Karpas-422 (cell line): ENCODE results near the gene BICC1. TPM values are rescaled to one million over a fixed set of nuclear protein-coding genes. Genes with fewer than 3 reads are reported as not detected.

Source experiments
- DNase-seq: peaks from one replicate; pipeline ENCODE4 v3.0.0-alpha.2; 2015
- H2AFZ ChIP-seq: fragments of 200-600 bp; sonication (generic); 2 replicates; pipeline ENCODE4 v1.6.1; 2014; ENCODE audit warnings: antibody characterized with exemption, low read length, mixed read lengths
- H3K27ac ChIP-seq: fragments of 200-600 bp; sonication (generic); 2 replicates; pipeline ENCODE4 v1.5.1; 2014; ENCODE audit warnings: mild to moderate bottlenecking, low read length, moderate library complexity
- H3K27me3 ChIP-seq: fragments of 200-600 bp; sonication (generic); 2 replicates; pipeline ENCODE4 v1.6.1; 2014; ENCODE audit warnings: low read length, mixed read lengths
- H3K36me3 ChIP-seq: fragments of 200-600 bp; sonication (generic); 2 replicates; pipeline ENCODE4 v1.6.1; 2014; ENCODE audit warnings: low read length, mixed read lengths; ENCODE audit not compliant: insufficient read depth
- H3K4me1 ChIP-seq: fragments of 200-600 bp; sonication (generic); 2 replicates; pipeline ENCODE4 v1.6.1; 2014; ENCODE audit warnings: mild to moderate bottlenecking, low read length, mixed read lengths
- H3K4me2 ChIP-seq: fragments of 200-600 bp; sonication (generic); 2 replicates; pipeline ENCODE4 v1.6.1; 2014; ENCODE audit warnings: low read length, low read depth, mild to moderate bottlenecking; ENCODE audit not compliant: poor library complexity, severe bottlenecking
- H3K4me3 ChIP-seq: fragments of 200-600 bp; sonication (generic); 2 replicates; pipeline ENCODE4 v1.5.1; 2014; ENCODE audit warnings: mild to moderate bottlenecking, antibody characterized with exemption, low read length, mixed read lengths
- H3K79me2 ChIP-seq: fragments of 200-600 bp; sonication (generic); 2 replicates; pipeline ENCODE4 v1.6.1; 2014; ENCODE audit warnings: mild to moderate bottlenecking, low read length, mixed read lengths
- H3K9ac ChIP-seq: fragments of 200-600 bp; sonication (generic); 2 replicates; pipeline ENCODE4 v1.6.0; 2014; ENCODE audit warnings: low read length
- H3K9me2 ChIP-seq: fragments of 200-600 bp; sonication (generic), shearing (Covaris generic); replicated peaks from 2 replicates; pipeline ENCODE4 v1.6.0; 2014; ENCODE audit warnings: mild to moderate bottlenecking, low read length, moderate library complexity; ENCODE audit not compliant: insufficient read depth
- H3K9me3 ChIP-seq: fragments of 300-700, 200-600 bp; sonication (generic); 2 replicates; pipeline ENCODE4 v1.6.1; 2014; ENCODE audit warnings: low read length, mixed read lengths
- H4K20me1 ChIP-seq: fragments of 200-600 bp; sonication (generic); 2 replicates; pipeline ENCODE4 v1.6.1; 2014; ENCODE audit warnings: mild to moderate bottlenecking, antibody characterized with exemption, low read length, low read depth; ENCODE audit not compliant: insufficient read depth
- total RNA-seq: library from RNA; depleted of rRNA; stranded (reverse); fragments of >200 nt; shearing (Covaris generic); gene quantifications from 2 replicates; pipeline ENCODE4 v1.2.3, GENCODE V29; 2014; ENCODE audit warnings: low replicate concordance; rRNA removed

The BICC1 gene
- total RNA-seq, 1 experiment from 2014 or later, result not detected

DNA sequence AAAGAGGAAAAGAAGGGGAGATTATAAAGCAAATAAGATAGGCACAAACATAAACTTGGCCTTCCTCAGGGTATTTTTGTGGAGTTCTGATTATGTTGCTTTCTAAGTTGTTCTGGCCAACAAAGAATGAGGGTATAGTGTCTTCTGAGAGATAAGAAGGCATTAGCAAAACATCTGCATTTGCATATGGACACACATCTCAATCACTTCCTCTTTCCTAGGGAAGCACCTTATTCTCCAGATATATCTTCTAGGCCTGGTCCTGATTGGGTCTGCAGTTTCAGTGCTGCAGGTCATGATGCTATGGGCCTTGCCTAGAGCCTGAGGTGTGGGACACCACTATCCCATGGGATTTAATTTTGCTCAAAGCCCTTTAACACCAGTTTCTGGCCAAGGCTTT is 355.0 kb downstream of the BICC1 start:
- H3K9ac ChIP-seq, result no peak overlapping the region
- no peaks in the 10 kb centered on the region for H3K27me3 ChIP-seq
- no peak for DNase-seq
- no peaks in the 10 kb centered on the region for H3K9me3 ChIP-seq
- H2AFZ ChIP-seq, result no peak overlapping the region
- H3K9me2 ChIP-seq, result no peaks in the 10 kb centered on the region
- H3K4me1 ChIP-seq, result no peaks in the 10 kb centered on the region; the same call in 1 of the 2 replicates
- no peaks in the 10 kb centered on the region for H3K36me3 ChIP-seq
- no peak overlapping the region for H3K4me2 ChIP-seq
- H3K4me3 ChIP-seq, result no peak overlapping the region
- H4K20me1 ChIP-seq, result no peaks in the 10 kb centered on the region
- no peaks in the 10 kb centered on the region for H3K79me2 ChIP-seq
- no peak overlapping the region for H3K27ac ChIP-seq

GRCh38 chr10:58868736-58869435 is 356.2 kb downstream of the BICC1 start:
- Histone ChIP-seq H3K9me2 (no peaks in the 10 kb centered on the region), H3K9ac (no peak overlapping the region), H3K27me3 (no peaks in the 10 kb centered on the region), H3K4me1 (no peaks in the 10 kb centered on the region; the same call in 1 of the 2 replicates), H3K4me3 (no peak overlapping the region), H4K20me1 (no peaks in the 10 kb centered on the region), H3K4me2 (no peak overlapping the region), H3K9me3 (no peaks in the 10 kb centered on the region), H3K79me2 (no peaks in the 10 kb centered on the region), H2AFZ (no peak overlapping the region), H3K36me3 (no peaks in the 10 kb centered on the region), H3K27ac (no peak overlapping the region)
- no peak for DNase-seq

DNA sequence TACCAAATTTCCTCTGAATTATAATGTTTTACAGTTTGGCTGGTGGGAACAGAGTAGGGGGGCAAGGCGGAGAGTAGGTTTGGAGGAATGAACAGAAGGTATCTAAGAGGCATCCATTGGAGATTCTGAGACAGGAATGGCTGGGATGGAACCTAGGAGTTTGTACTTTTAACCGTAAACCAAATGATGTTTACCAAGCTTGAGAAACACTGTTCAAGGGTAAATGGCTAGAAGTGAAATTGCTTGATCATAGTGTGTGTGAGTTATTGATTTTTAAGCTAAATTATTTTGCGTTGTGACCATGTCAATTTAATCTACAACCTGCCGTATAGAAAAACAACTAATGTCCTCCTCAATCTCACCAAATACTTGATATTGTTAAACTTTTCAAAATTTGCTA is 357.4 kb downstream of the BICC1 start:
- Histone ChIP-seq H3K9ac (no peak overlapping the region), H2AFZ (no peak overlapping the region), H3K4me2 (no peak overlapping the region), H3K9me3 (no peaks in the 10 kb centered on the region), H3K36me3 (no peaks in the 10 kb centered on the region), H3K9me2 (no peaks in the 10 kb centered on the region), H3K4me3 (no peak overlapping the region), H4K20me1 (no peaks in the 10 kb centered on the region), H3K79me2 (no peaks in the 10 kb centered on the region), H3K27ac (no peak overlapping the region), H3K4me1 (no peaks in the 10 kb centered on the region; the same call in 1 of the 2 replicates), H3K27me3 (no peaks in the 10 kb centered on the region)
- no peak for DNase-seq

GRCh38 chr10:58873161-58873560 is 360.5 kb downstream of the BICC1 start:
- Histone ChIP-seq H2AFZ (no peak overlapping the region), H3K9me3 (no peaks in the 10 kb centered on the region), H3K27me3 (no peaks in the 10 kb centered on the region), H3K4me2 (no peak overlapping the region), H3K4me3 (no peak overlapping the region), H3K4me1 (no peaks in the 10 kb centered on the region), H3K9me2 (no peaks in the 10 kb centered on the region), H4K20me1 (no peaks in the 10 kb centered on the region), H3K9ac (no peak overlapping the region), H3K79me2 (no peaks in the 10 kb centered on the region), H3K36me3 (no peaks in the 10 kb centered on the region), H3K27ac (no peak overlapping the region)
- DNase-seq, result no peak

Other genes starting within 250 kb of the BICC1 start
- 13.7 and 25.2 TPM in 2 replicates for gene IPMK, start 245.0 kb upstream of the BICC1 start, total RNA-seq
- gene CISD1, start 243.7 kb upstream of the BICC1 start, total RNA-seq, result 35.8 and 74.1 TPM in 2 replicates
- 3.4 and 12.7 TPM in 2 replicates for gene UBE2D1, start 177.9 kb upstream of the BICC1 start, total RNA-seq
- 56.5 and 76.4 TPM in 2 replicates for gene TFAM, start 127.5 kb upstream of the BICC1 start, total RNA-seq